Measurements from ENCODE around the gene CPT1B.

The CPT1B gene

DNA sequence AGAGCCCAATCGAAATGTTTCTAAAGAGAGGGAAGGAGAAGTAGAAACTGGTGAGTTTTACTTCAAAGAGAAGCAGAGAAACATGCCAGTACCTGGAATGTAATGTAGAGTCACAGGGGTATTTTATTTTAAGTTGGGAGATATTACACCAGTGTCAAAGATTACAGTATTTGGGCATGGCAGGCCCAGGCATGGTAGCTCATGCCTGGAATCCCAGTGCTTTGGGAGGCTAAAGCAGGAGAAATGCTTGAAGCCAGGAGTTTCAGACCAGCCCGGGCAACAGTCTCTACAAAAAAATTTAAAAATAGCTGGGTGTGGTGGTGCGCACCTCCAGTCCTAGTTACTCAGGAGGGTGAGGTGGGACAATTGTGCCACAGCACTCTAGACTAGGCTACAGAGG lies 18.2 kb downstream of the CPT1B start:
- no peak overlapping the region for H3K4me3 ChIP-seq (ENCODE audit: low read depth, low read length)
- DNase-seq (ENCODE audit: low read depth), result no peak
- TF ChIP-seq CTCF (conservative IDR thresholded peaks at IDR 0.05; ENCODE audit: low read depth, low read length), result no peak

DNA sequence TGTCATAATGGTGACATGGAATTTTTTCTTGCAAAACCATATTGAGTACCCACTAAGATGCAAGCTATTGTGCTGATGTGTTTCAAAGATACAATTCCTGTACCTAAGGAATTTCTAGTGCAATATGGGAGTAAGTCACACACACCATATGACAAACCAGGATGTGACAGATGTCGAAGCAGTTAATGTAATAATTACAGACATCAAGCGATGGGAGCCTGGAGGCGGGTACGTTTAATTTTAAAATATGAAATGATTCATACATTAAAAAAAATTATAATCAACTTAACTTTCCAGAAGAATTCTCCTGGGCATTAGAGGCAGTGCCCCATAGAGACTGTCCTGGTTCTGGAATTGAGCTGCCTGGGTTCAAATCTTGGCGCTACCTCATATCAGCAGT lies 21.5 kb downstream of the CPT1B start:
- no peak for DNase-seq (ENCODE audit: low read depth)
- TF ChIP-seq CTCF (conservative IDR thresholded peaks at IDR 0.05; ENCODE audit: low read depth, low read length), result no peak
- no peak overlapping the region for H3K4me3 ChIP-seq (ENCODE audit: low read depth, low read length)

DNA sequence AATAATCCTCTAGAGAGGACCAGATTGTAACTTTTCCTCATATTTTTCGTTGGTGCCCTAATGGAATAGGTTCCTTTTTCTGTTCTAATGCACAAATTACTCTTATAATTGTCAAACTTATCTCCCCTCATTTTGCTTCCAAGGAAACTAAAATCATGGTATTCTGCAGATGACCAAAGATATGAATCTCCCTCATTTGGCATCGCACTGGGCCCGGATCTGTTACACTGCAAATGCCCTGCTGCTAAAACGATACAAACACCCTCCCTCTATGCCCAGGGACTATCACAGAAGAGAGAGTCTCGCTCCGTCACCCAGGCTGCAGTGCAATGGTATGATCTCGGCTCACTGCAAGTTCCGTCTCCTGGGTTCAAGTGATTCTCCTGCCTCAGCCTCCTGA lies 24.9 kb downstream of the CPT1B start:
- no peak for TF ChIP-seq CTCF (conservative IDR thresholded peaks at IDR 0.05; ENCODE audit: low read depth, low read length)
- H3K4me3 ChIP-seq (ENCODE audit: low read depth, low read length), result no peak overlapping the region
- no peak for DNase-seq (ENCODE audit: low read depth)

GRCh38 chr22:50551160-50551752 lies 27.0 kb downstream of the CPT1B start:
- DNase-seq (ENCODE audit: low read depth), result no peak
- no peak for TF ChIP-seq CTCF (conservative IDR thresholded peaks at IDR 0.05; ENCODE audit: low read depth, low read length)
- H3K4me3 ChIP-seq (ENCODE audit: low read depth, low read length), result no peak overlapping the region

DNA sequence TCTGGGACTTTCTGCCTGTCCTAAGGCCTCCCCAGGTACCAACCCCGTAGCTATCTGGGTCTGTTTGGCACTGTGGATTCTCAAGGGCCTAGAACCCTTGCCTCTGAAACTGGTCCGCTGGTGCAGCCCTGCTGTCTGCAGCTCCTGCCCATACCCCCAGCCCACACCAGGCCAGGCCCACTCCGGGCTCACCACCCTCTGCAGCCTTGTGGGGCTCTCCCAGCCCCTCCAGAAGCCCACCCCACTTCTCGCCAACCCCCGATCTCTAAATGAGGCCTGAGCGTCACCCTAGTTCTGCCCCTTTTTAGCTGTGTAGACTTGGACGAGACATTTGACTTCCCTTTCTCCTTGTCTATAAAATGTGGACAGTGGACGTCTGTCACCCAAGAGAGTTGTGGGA lies 27.8 kb downstream of the CPT1B start:
- no peak for TF ChIP-seq CTCF (conservative IDR thresholded peaks at IDR 0.05; ENCODE audit: low read depth, low read length)
- no peak overlapping the region for H3K4me3 ChIP-seq (ENCODE audit: low read depth, low read length)
- no peak for DNase-seq (ENCODE audit: low read depth)

DNA sequence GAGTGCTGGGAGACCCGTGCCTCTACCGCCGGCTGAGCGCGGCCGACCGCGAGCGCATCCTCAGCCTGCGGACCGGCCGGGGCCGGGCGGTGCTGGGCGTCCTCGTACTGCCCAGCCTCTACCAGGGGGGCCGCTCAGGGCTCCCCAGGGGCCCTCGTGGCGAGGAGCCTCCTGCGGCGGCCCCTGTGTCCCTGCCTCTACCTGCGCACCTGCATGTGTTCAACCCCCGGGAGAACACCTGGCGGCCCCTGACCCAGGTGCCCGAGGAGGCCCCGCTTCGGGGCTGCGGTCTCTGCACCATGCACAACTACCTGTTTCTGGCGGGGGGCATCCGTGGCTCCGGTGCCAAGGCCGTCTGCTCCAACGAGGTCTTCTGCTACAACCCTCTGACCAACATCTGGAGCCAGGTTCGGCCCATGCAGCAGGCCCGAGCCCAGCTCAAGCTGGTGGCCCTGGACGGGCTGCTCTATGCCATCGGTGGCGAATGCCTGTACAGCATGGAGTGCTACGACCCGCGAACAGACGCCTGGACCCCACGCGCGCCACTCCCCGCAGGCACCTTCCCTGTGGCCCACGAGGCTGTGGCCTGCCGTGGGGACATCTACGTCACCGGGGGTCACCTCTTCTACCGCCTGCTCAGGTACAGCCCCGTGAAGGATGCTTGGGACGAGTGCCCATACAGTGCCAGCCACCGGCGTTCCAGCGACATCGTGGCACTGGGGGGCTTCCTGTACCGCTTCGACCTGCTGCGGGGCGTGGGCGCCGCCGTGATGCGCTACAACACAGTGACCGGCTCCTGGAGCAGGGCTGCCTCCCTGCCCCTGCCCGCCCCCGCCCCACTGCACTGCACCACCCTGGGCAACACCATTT lies 29.1 kb downstream of the CPT1B start:
- no peak for TF ChIP-seq CTCF (conservative IDR thresholded peaks at IDR 0.05; ENCODE audit: low read depth, low read length)
- DNase-seq (ENCODE audit: low read depth), result no peak
- no peak overlapping the region for H3K4me3 ChIP-seq (ENCODE audit: low read depth, low read length)
